Measurements from ENCODE around the gene TICAM2. TPM values are rescaled to one million over a fixed set of nuclear protein-coding genes. Genes with fewer than 3 reads are reported as not detected.

TICAM2 gene
- total and polyA plus RNA-seq, 2 of the 8 experiments (the other 6 are each of a cell fraction or from before 2014, with no cell fraction given) = 0.02 TPM; not detected in 1

DNA sequence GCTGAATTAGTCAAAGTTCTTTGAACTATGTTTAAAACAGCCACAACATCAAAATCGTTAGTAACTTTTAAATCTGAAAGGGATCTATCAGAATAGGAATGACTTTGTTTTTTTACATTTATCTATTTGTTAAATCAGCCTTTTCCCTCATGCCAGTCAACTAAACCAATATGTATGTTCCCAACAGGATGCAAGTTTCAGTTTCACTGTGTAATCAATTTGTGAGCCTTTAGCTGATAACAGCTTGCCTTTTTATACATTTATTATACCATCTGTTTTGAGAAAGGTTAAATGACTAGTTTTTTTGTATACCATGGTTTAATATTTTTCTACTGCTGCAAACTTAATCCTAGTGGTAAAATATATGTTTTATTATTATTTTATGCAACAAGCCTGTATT is 14.6 kb upstream of the TICAM2 start:
- FAIRE-seq = no peak
- no peak overlapping the region for H3K4ac ChIP-seq (replicated peaks; ENCODE audit: insufficient read length, low read depth, low read length)
- no peak overlapping the region for H3K4me2 ChIP-seq (ENCODE audit: insufficient read depth in 1 of 2, low read depth in 2 of 2, low read length in 2 of 2)
- no peak overlapping the region for H3K27ac ChIP-seq (ENCODE audit: low read depth, low read length)
- no peak overlapping the region for H2BK5ac ChIP-seq (ENCODE audit: low read depth, low read length)
- no peak overlapping the region for H3K23ac ChIP-seq (ENCODE audit: insufficient read length)
- no peak overlapping the region for H2BK12ac ChIP-seq (ENCODE audit: low read depth, low read length)
- DNase-seq (ENCODE audit: low read depth in 1 of 2, low spot score in 2 of 2) = no peak
- H3K18ac ChIP-seq (ENCODE audit: extremely low read depth, low read length) = no peak overlapping the region
- peaks cover 0 to 53% (median 24%) of the 10 kb centered on the region in 4 experiments; a peak in 6 of 8 replicates for H3K36me3 ChIP-seq (ENCODE audit: control insufficient read depth in 2 of 4, insufficient read depth in 4 of 4, low read length in 3 of 4)
- ChIA-PET POLR2A (ENCODE audit: partially characterized antibody) (interaction anchor here (1.1 kb wide), 1 partner anchor 14 kb away, joined by 3 read pairs; the partner anchor contains the start of gene TICAM2), CTCF (ENCODE audit: partially characterized antibody) (interaction anchor here (0.6 to 1.0 kb wide), 2 partner anchors 222 to 308 kb away, joined by 3 to 4 read pairs; no protein-coding TSS in a partner anchor)
- H3K27me3 ChIP-seq (replicated peaks in 1 of 4; ENCODE audit: control insufficient read depth in 3 of 4, extremely low read depth in 1 of 4, insufficient read depth in 3 of 4, low read length in 3 of 4) = no peaks in the 10 kb centered on the region
- H2BK15ac ChIP-seq (ENCODE audit: low read length) = no peak overlapping the region
- no peak overlapping the region for H2BK120ac ChIP-seq (replicated peaks; ENCODE audit: low read depth, low read length)
- no peaks in the 10 kb centered on the region for H3K4me1 ChIP-seq (replicated peaks in 1 of 4; ENCODE audit: control insufficient read depth in 3 of 4, insufficient read depth in 4 of 4, low read length in 3 of 4)
- no peak overlapping the region for H4K8ac ChIP-seq (ENCODE audit: extremely low read depth, insufficient read depth, low read length)
- peaks cover 1 to 3% of the 10 kb centered on the region in 2 experiments for H4K20me1 ChIP-seq (replicated peaks in 1 of 2; ENCODE audit: control insufficient read depth in 1 of 2, insufficient read depth in 2 of 2, low read length in 2 of 2)
- no peaks in the 10 kb centered on the region for H3K79me1 ChIP-seq (ENCODE audit: low read depth, low read length)
- no peak overlapping the region for H3K9ac ChIP-seq (replicated peaks in 1 of 4; ENCODE audit: extremely low read depth in 1 of 4, low read depth in 3 of 4, low read length in 3 of 4)
- peaks cover 0 to 15% of the 10 kb centered on the region in 2 experiments; a peak in 2 of 4 replicates for H3K79me2 ChIP-seq (ENCODE audit: control insufficient read depth in 1 of 2, insufficient read depth in 2 of 2, low read length in 2 of 2)
- H3K23me2 ChIP-seq (ENCODE audit: low read depth, low read length) = no peaks in the 10 kb centered on the region
- H2AK5ac ChIP-seq (ENCODE audit: low read depth, low read length) = no peak overlapping the region
- no peak overlapping the region for H4K91ac ChIP-seq (replicated peaks; ENCODE audit: insufficient read length, low read length)
- H3K14ac ChIP-seq (ENCODE audit: insufficient read length) = no peak overlapping the region
- no peaks in the 10 kb centered on the region for H3K9me3 ChIP-seq (ENCODE audit: insufficient read depth in 2 of 2, low read depth in 1 of 2, low read length in 1 of 2)
- no peak overlapping the region for H2AFZ ChIP-seq (ENCODE audit: low read length)
- no peak overlapping the region for H3K4me3 ChIP-seq (ENCODE audit: extremely low read depth in 1 of 4, insufficient read depth in 2 of 4, low read depth in 3 of 4, low read length in 4 of 4)
- 81% methylated on average over 1 of the region's 1 CpG; no CpG with 5 or more reads in 1 of the 2 experiments for WGBS, 2 experiments (ENCODE audit: extremely low coverage in 1 of 2, insufficient coverage in 1 of 2, insufficient read length in 1 of 2, insufficient replicate concordance in 2 of 2, low coverage in 1 of 2, low lambda C conversion rate in 2 of 2, missing lambda C conversion rate in 1 of 2)
- H3K56ac ChIP-seq (replicated peaks; ENCODE audit: insufficient read length, low read depth, low read length) = no peak overlapping the region
- H2BK20ac ChIP-seq (ENCODE audit: low read length) = no peak overlapping the region
- no peak overlapping the region for H4K5ac ChIP-seq (ENCODE audit: insufficient read length, low read depth, low read length)
- no peak for TF ChIP-seq SIRT6 (IDR thresholded peaks at IDR 0.05; ENCODE audit: low read length)
- no peak for TF ChIP-seq CBX8 (IDR thresholded peaks at IDR 0.05; ENCODE audit: borderline replicate concordance, low read depth, low read length)
- TF ChIP-seq POU5F1 (IDR thresholded peaks at IDR 0.05; ENCODE audit: low read depth, low read length) = no peak
- no peak for TF ChIP-seq BACH1 (IDR thresholded peaks at IDR 0.05; ENCODE audit: low read length)
- TF ChIP-seq BCL11A (IDR thresholded peaks at IDR 0.05; ENCODE audit: low read depth in 2 of 2, low read length in 2 of 2) = no peak
- TF ChIP-seq HDAC2 (IDR thresholded peaks at IDR 0.05; ENCODE audit: borderline replicate concordance in 1 of 2, low read depth in 2 of 2, low read length in 2 of 2) = no peak
- no peak for TF ChIP-seq SIX5 (IDR thresholded peaks at IDR 0.05; ENCODE audit: low read depth, low read length)
- TF ChIP-seq SP1 (IDR thresholded peaks at IDR 0.05; ENCODE audit: low read depth, low read length) = no peak
- no peak for TF ChIP-seq TBP (IDR thresholded peaks at IDR 0.05; ENCODE audit: low read depth, low read length)
- TF ChIP-seq, protein P1, sequence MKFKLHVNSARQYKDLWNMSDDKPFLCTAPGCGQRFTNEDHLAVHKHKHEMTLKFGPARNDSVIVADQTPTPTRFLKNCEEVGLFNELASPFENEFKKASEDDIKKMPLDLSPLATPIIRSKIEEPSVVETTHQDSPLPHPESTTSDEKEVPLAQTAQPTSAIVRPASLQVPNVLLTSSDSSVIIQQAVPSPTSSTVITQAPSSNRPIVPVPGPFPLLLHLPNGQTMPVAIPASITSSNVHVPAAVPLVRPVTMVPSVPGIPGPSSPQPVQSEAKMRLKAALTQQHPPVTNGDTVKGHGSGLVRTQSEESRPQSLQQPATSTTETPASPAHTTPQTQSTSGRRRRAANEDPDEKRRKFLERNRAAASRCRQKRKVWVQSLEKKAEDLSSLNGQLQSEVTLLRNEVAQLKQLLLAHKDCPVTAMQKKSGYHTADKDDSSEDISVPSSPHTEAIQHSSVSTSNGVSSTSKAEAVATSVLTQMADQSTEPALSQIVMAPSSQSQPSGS (IDR thresholded peaks at IDR 0.05; ENCODE audit: low read length) = no peak

Data from H1 (cell line).